GM23338 (cell line): Measurements from ENCODE around the gene DPP10.
A peak's percentile ranks its signal among the peaks of the same experiment; 100 is the strongest.

Experiments used
- CREB1 ChIP-seq: fragments of 250-450 bp; sonication (Bioruptor Pico); IDR thresholded peaks from 2 replicates; pipeline ENCODE4 v1.5.0; 2020; ENCODE audit warnings: low read depth, mild to moderate bottlenecking, moderate library complexity
- EZH2 ChIP-seq: fragments of 200-600 bp; sonication (generic); IDR thresholded peaks from one replicate; pipeline ENCODE4 v1.8.0; 2017; ENCODE audit warnings: antibody characterized with exemption, mild to moderate bottlenecking, low read depth; ENCODE audit not compliant: unreplicated experiment
- EZH2phosphoT487 ChIP-seq: fragments of 200-600 bp; sonication (generic); IDR thresholded peaks from one replicate; pipeline ENCODE4 v1.8.1; 2018; ENCODE audit warnings: antibody characterized with exemption; ENCODE audit not compliant: unreplicated experiment
- JUNB ChIP-seq: IDR thresholded peaks from one replicate; pipeline ENCODE4 v1.6.1; 2016; ENCODE audit warnings: antibody characterized with exemption; ENCODE audit not compliant: unreplicated experiment
- NANOG ChIP-seq: IDR thresholded peaks from 2 replicates; pipeline ENCODE4 v1.6.1; 2016; ENCODE audit warnings: antibody characterized with exemption, borderline replicate concordance
- POLR2AphosphoS5 ChIP-seq: IDR thresholded peaks from 2 replicates; pipeline ENCODE4 v1.6.1; 2016; ENCODE audit warnings: antibody characterized with exemption, low read depth
- STAT1 ChIP-seq: IDR thresholded peaks from one replicate; pipeline ENCODE4 v1.6.1; 2016; ENCODE audit warnings: antibody characterized with exemption; ENCODE audit not compliant: unreplicated experiment
- ZNF331 ChIP-seq: fragments of 250-450 bp; sonication (Bioruptor Pico); IDR thresholded peaks from 2 replicates; pipeline ENCODE4 v1.5.0; 2020; ENCODE audit warnings: low read depth, mild to moderate bottlenecking, moderate library complexity
- TF ChIP-seq, protein P1 (sequence below), 2 experiments: fragments of 200-600 bp in 1 of 2; sonication (generic) in 1 of 2; conservative IDR thresholded peaks; 2 replicates each; pipeline versions ENCODE4 v1.5.1 to v1.6.1; 2016 to 2017; ENCODE audit warnings: antibody characterized with exemption in 2 of 2, low read depth in 2 of 2, mild to moderate bottlenecking in 2 of 2, moderate library complexity in 1 of 2
- TF ChIP-seq, protein P2 (sequence below): IDR thresholded peaks from one replicate; pipeline ENCODE4 v1.6.1; 2018; ENCODE audit warnings: antibody characterized with exemption; ENCODE audit not compliant: unreplicated experiment
- TF ChIP-seq, protein P3 (sequence below): fragments of 250-450 bp; sonication (Bioruptor Pico); IDR thresholded peaks from 2 replicates; pipeline ENCODE4 v1.5.0; 2020; ENCODE audit warnings: mild to moderate bottlenecking, moderate library complexity

DNA sequence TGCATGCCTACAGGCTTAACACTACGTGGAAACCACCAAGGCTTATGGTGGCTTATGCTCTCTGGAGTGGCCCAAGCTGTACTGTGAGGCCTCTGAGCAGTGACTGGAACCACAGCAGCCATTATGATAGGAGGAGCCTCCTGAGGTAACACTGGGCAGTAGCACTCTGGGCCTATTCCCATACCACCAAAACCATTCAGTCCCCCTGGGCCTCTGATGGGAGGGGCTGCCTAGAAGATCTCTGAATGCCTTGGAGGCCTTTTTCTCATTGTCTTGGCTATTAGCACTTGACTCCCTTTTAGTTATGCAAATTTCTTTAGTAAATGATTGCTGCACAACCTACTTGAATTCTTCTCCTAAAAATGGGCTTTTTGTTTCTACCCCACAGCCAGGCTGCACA is 985.0 kb downstream of the DPP10 start:
- TF ChIP-seq, protein P1, sequence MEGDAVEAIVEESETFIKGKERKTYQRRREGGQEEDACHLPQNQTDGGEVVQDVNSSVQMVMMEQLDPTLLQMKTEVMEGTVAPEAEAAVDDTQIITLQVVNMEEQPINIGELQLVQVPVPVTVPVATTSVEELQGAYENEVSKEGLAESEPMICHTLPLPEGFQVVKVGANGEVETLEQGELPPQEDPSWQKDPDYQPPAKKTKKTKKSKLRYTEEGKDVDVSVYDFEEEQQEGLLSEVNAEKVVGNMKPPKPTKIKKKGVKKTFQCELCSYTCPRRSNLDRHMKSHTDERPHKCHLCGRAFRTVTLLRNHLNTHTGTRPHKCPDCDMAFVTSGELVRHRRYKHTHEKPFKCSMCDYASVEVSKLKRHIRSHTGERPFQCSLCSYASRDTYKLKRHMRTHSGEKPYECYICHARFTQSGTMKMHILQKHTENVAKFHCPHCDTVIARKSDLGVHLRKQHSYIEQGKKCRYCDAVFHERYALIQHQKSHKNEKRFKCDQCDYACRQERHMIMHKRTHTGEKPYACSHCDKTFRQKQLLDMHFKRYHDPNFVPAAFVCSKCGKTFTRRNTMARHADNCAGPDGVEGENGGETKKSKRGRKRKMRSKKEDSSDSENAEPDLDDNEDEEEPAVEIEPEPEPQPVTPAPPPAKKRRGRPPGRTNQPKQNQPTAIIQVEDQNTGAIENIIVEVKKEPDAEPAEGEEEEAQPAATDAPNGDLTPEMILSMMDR (conservative IDR thresholded peaks at IDR 0.05; ENCODE audit: low read depth in 2 of 2) = no peak
- TF ChIP-seq, protein P2, sequence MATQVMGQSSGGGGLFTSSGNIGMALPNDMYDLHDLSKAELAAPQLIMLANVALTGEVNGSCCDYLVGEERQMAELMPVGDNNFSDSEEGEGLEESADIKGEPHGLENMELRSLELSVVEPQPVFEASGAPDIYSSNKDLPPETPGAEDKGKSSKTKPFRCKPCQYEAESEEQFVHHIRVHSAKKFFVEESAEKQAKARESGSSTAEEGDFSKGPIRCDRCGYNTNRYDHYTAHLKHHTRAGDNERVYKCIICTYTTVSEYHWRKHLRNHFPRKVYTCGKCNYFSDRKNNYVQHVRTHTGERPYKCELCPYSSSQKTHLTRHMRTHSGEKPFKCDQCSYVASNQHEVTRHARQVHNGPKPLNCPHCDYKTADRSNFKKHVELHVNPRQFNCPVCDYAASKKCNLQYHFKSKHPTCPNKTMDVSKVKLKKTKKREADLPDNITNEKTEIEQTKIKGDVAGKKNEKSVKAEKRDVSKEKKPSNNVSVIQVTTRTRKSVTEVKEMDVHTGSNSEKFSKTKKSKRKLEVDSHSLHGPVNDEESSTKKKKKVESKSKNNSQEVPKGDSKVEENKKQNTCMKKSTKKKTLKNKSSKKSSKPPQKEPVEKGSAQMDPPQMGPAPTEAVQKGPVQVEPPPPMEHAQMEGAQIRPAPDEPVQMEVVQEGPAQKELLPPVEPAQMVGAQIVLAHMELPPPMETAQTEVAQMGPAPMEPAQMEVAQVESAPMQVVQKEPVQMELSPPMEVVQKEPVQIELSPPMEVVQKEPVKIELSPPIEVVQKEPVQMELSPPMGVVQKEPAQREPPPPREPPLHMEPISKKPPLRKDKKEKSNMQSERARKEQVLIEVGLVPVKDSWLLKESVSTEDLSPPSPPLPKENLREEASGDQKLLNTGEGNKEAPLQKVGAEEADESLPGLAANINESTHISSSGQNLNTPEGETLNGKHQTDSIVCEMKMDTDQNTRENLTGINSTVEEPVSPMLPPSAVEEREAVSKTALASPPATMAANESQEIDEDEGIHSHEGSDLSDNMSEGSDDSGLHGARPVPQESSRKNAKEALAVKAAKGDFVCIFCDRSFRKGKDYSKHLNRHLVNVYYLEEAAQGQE = no peak
- TF ChIP-seq EZH2 (no peak), POLR2AphosphoS5 (no peak), CREB1 (CRISPR knock-in tag) (no peak), NANOG (peak; percentile 33; the same call in 1 of the 2 replicates), EZH2phosphoT487 (no peak), STAT1 (no peak), ZNF331 (CRISPR knock-in tag) (no peak), JUNB (no peak)
- TF ChIP-seq, protein P3, sequence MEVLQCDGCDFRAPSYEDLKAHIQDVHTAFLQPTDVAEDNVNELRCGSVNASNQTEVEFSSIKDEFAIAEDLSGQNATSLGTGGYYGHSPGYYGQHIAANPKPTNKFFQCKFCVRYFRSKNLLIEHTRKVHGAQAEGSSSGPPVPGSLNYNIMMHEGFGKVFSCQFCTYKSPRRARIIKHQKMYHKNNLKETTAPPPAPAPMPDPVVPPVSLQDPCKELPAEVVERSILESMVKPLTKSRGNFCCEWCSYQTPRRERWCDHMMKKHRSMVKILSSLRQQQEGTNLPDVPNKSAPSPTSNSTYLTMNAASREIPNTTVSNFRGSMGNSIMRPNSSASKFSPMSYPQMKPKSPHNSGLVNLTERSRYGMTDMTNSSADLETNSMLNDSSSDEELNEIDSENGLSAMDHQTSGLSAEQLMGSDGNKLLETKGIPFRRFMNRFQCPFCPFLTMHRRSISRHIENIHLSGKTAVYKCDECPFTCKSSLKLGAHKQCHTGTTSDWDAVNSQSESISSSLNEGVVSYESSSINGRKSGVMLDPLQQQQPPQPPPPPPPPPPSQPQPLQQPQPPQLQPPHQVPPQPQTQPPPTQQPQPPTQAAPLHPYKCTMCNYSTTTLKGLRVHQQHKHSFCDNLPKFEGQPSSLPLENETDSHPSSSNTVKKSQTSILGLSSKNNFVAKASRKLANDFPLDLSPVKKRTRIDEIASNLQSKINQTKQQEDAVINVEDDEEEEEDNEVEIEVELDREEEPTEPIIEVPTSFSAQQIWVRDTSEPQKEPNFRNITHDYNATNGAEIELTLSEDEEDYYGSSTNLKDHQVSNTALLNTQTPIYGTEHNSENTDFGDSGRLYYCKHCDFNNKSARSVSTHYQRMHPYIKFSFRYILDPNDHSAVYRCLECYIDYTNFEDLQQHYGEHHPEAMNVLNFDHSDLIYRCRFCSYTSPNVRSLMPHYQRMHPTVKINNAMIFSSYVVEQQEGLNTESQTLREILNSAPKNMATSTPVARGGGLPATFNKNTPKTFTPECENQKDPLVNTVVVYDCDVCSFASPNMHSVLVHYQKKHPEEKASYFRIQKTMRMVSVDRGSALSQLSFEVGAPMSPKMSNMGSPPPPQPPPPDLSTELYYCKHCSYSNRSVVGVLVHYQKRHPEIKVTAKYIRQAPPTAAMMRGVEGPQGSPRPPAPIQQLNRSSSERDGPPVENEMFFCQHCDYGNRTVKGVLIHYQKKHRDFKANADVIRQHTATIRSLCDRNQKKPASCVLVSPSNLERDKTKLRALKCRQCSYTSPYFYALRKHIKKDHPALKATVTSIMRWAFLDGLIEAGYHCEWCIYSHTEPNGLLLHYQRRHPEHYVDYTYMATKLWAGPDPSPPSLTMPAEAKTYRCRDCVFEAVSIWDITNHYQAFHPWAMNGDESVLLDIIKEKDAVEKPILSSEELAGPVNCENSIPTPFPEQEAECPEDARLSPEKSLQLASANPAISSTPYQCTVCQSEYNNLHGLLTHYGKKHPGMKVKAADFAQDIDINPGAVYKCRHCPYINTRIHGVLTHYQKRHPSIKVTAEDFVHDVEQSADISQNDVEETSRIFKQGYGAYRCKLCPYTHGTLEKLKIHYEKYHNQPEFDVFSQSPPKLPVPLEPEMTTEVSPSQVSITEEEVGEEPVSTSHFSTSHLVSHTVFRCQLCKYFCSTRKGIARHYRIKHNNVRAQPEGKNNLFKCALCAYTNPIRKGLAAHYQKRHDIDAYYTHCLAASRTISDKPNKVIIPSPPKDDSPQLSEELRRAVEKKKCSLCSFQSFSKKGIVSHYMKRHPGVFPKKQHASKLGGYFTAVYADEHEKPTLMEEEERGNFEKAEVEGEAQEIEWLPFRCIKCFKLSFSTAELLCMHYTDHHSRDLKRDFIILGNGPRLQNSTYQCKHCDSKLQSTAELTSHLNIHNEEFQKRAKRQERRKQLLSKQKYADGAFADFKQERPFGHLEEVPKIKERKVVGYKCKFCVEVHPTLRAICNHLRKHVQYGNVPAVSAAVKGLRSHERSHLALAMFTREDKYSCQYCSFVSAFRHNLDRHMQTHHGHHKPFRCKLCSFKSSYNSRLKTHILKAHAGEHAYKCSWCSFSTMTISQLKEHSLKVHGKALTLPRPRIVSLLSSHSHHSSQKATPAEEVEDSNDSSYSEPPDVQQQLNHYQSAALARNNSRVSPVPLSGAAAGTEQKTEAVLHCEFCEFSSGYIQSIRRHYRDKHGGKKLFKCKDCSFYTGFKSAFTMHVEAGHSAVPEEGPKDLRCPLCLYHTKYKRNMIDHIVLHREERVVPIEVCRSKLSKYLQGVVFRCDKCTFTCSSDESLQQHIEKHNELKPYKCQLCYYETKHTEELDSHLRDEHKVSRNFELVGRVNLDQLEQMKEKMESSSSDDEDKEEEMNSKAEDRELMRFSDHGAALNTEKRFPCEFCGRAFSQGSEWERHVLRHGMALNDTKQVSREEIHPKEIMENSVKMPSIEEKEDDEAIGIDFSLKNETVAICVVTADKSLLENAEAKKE (CRISPR knock-in tag) = 0 out of 2 replicates have a peak, but pooled peaks have one; percentile 12
